Progenitor cell of endocrine pancreas (in vitro differentiated cells): Measurements from ENCODE around the gene FNBP1. TPM values are rescaled to one million over a fixed set of nuclear protein-coding genes. Genes with fewer than 3 reads are reported as not detected.
"Not testable (repeated sequence)": the region's sequence is repeated elsewhere in the genome, so short reads cannot be mapped to it uniquely, and the experiment has no call there.

Experiments
- DNase-seq: peaks from one replicate; pipeline ENCODE4 v3.0.0; 2021; ENCODE audit warnings: low spot score; ENCODE audit not compliant: unreplicated experiment
- H3K27ac Mint-ChIP-seq: 2 replicates; pipeline ENCODE4 v1.8.0; 2021; ENCODE audit warnings: mild to moderate bottlenecking, moderate library complexity, mixed read lengths
- H3K27me3 Mint-ChIP-seq: 2 replicates; pipeline ENCODE4 v1.8.0; 2021; ENCODE audit warnings: mixed read lengths
- H3K36me3 Mint-ChIP-seq: 2 replicates; pipeline ENCODE4 v1.8.0; 2022; ENCODE audit warnings: mixed read lengths; ENCODE audit not compliant: insufficient read depth
- H3K4me1 Mint-ChIP-seq: 2 replicates; pipeline ENCODE4 v1.8.0; 2021; ENCODE audit warnings: low read depth, mixed read lengths
- H3K4me3 Mint-ChIP-seq: 2 replicates; pipeline ENCODE4 v1.8.0; 2021; ENCODE audit warnings: low read depth, mild to moderate bottlenecking, moderate library complexity, mixed read lengths
- H3K9me3 Mint-ChIP-seq: 2 replicates; pipeline ENCODE4 v1.8.0; 2021; ENCODE audit warnings: low read depth, mixed read lengths
- CTCF ChIP-seq: fragments of 200-600 bp; sonication (generic); IDR thresholded peaks from one replicate; pipeline ENCODE4 v1.5.0; 2021; ENCODE audit warnings: antibody characterized with exemption, mild to moderate bottlenecking; ENCODE audit not compliant: unreplicated experiment
- total RNA-seq: library from RNA; stranded (reverse); gene quantifications from 2 replicates; pipeline ENCODE4 v1.2.1, GENCODE V29; 2021

FNBP1 gene
- total RNA-seq, 1 donor from 2014 or later: 44.1 TPM

GRCh38 chr9:129988607-129989361, 54.2 kb downstream of the FNBP1 start:
- Mint-ChIP-seq H3K4me3 (no peak overlapping the region), H3K9me3 (no peaks in the 10 kb centered on the region)

GRCh38 chr9:129987941-129988340, 55.0 kb downstream of the FNBP1 start:
- peaks cover 13% of the 10 kb centered on the region for H3K36me3 Mint-ChIP-seq
- no peaks in the 10 kb centered on the region for H3K27me3 Mint-ChIP-seq
- H3K4me1 Mint-ChIP-seq: no peaks in the 10 kb centered on the region
- H3K27ac Mint-ChIP-seq: no peak overlapping the region
- no peak for TF ChIP-seq CTCF
- no peak for DNase-seq
- H3K9me3 Mint-ChIP-seq: no peaks in the 10 kb centered on the region
- H3K4me3 Mint-ChIP-seq: no peak overlapping the region

More at GRCh38 chr9:129988607-129989361, 54.2 kb downstream of the FNBP1 start:
- Mint-ChIP-seq H3K27ac (no peak overlapping the region), H3K4me1 (no peaks in the 10 kb centered on the region), H3K36me3 (peaks cover 13% of the 10 kb centered on the region), H3K27me3 (no peaks in the 10 kb centered on the region)
- DNase-seq: no peak
- TF ChIP-seq CTCF: no peak

- Mint-ChIP-seq H3K4me1 (no peaks in the 10 kb centered on the region), H3K9me3 (no peaks in the 10 kb centered on the region), H3K4me3 (no peak overlapping the region), H3K27me3 (no peaks in the 10 kb centered on the region), H3K27ac (no peak overlapping the region), H3K36me3 (peaks cover 13% of the 10 kb centered on the region)
- TF ChIP-seq CTCF: no peak
- no peak for DNase-seq
Observed at GRCh38 chr9:129987047-129987446, 55.9 kb downstream of the FNBP1 start.

GRCh38 chr9:129984589-129984988, 58.4 kb downstream of the FNBP1 start:
- Mint-ChIP-seq H3K27ac (peak overlapping the region; percentile 57), H3K36me3 (peaks cover 13% of the 10 kb centered on the region)

GRCh38 chr9:129983891-129984290, 59.1 kb downstream of the FNBP1 start:
- Mint-ChIP-seq H3K27me3 (no peaks in the 10 kb centered on the region), H3K27ac (no peak overlapping the region)

More at GRCh38 chr9:129984589-129984988, 58.4 kb downstream of the FNBP1 start:
- H3K9me3 Mint-ChIP-seq, H3K27me3 Mint-ChIP-seq, H3K4me3 Mint-ChIP-seq, DNase-seq, H3K4me1 Mint-ChIP-seq: not testable (repeated sequence)

More at GRCh38 chr9:129983891-129984290, 59.1 kb downstream of the FNBP1 start:
- no peak for TF ChIP-seq CTCF
- H3K9me3 Mint-ChIP-seq: no peaks in the 10 kb centered on the region
- no peak for DNase-seq
- peaks cover 2% of the 10 kb centered on the region for H3K4me1 Mint-ChIP-seq
- H3K36me3 Mint-ChIP-seq: peaks cover 17% of the 10 kb centered on the region
- H3K4me3 Mint-ChIP-seq: no peak overlapping the region
